NB4 (cell line): ENCODE data around the gene LPAR2.

Source experiments
- DNase-seq: peaks from one replicate; pipeline ENCODE4 v3.0.0; 2010; ENCODE audit warnings: low read depth
- H3K4me3 ChIP-seq: one replicate; pipeline ENCODE4 v1.5.1; 2011; ENCODE audit warnings: mild to moderate bottlenecking, low read depth, low read length, moderate library complexity
- MYC ChIP-seq: IDR thresholded peaks from 2 replicates; pipeline ENCODE4 v1.6.1; 2011; ENCODE audit warnings: low read depth, low read length
- POLR2A ChIP-seq: IDR thresholded peaks from 2 replicates; pipeline ENCODE4 v1.6.1; 2011; ENCODE audit warnings: mild to moderate bottlenecking; ENCODE audit not compliant: insufficient read length; ENCODE audit errors: extremely low read depth
- TF ChIP-seq, protein P1 (sequence below): IDR thresholded peaks from 2 replicates; pipeline ENCODE4 v1.6.1; 2011; ENCODE audit warnings: low read depth, low read length
- TF ChIP-seq, protein P2 (sequence below): IDR thresholded peaks from one replicate; pipeline ENCODE4 v1.5.1; 2012; ENCODE audit warnings: low read depth, low read length

The LPAR2 gene

DNA sequence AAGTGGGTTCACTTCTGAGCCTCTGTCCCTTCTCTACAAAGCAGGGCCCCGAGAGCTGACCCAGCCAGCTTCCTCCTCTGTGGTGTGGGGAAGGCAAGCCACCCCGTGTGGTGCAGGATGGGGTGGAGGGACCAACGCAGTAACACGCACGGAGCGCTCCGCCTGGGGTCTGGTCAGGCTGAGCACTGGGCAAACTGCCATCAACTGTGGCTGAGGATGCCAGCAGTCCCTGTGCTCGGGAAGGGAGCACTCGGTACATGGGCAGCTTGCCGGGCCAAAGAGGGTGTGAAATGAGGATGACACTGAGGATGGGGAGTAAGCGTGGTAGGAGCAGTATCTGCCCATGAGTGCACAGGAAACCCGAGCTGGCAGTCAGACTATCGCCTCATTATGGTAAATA lies 23.1 kb upstream of the LPAR2 start:
- TF ChIP-seq, protein P1, sequence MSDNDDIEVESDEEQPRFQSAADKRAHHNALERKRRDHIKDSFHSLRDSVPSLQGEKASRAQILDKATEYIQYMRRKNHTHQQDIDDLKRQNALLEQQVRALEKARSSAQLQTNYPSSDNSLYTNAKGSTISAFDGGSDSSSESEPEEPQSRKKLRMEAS, result no peak
- TF ChIP-seq, protein P2, sequence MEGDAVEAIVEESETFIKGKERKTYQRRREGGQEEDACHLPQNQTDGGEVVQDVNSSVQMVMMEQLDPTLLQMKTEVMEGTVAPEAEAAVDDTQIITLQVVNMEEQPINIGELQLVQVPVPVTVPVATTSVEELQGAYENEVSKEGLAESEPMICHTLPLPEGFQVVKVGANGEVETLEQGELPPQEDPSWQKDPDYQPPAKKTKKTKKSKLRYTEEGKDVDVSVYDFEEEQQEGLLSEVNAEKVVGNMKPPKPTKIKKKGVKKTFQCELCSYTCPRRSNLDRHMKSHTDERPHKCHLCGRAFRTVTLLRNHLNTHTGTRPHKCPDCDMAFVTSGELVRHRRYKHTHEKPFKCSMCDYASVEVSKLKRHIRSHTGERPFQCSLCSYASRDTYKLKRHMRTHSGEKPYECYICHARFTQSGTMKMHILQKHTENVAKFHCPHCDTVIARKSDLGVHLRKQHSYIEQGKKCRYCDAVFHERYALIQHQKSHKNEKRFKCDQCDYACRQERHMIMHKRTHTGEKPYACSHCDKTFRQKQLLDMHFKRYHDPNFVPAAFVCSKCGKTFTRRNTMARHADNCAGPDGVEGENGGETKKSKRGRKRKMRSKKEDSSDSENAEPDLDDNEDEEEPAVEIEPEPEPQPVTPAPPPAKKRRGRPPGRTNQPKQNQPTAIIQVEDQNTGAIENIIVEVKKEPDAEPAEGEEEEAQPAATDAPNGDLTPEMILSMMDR, result no peak
- TF ChIP-seq POLR2A (no peak), MYC (no peak)
- no peak for DNase-seq
- H3K4me3 ChIP-seq, result no peak overlapping the region

DNA sequence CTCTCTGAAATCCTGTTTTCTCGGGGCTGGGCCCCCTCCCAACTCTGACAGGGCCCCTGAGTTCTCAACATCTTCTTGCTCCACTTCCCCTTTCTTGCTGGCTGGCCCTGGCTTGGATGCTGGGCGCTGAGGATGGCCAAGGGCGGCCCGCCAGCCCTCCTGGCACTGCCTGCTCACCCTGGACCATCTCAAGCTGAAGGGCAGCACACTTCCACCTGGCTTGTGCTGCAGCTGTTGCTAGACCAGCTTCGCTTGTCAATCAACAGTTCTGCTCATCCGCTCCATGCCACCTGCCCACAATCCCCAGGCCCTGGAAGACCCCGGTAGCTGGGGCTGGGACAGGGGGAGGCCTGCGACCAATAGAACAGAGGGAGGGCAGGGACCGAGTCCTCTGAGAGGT lies 22.3 kb upstream of the LPAR2 start:
- no peak overlapping the region for H3K4me3 ChIP-seq
- TF ChIP-seq, protein P1, result no peak
- TF ChIP-seq MYC, result no peak
- DNase-seq, result peak; percentile 28

DNA sequence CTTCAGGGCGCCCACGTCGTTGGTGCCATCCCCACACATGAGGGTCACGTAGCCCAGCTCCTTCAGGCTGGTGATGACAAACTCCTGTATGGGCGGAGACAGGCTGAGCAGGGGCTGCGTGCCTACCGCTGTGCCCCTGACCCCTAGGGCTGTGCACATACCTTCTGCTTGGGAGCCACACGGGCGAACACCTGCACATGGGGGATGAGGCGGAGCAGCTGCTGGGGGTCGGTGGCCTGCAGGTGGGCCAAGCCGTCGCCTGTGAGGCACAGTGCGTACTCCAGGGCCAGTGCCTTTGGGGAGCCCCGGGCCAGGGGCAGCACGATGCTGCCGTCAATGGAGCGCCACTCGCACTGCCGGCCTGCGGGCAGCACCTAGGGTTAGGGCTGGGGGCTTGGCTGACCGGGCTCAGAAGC lies 21.6 kb upstream of the LPAR2 start:
- TF ChIP-seq, protein P2, result no peak
- TF ChIP-seq MYC (no peak), POLR2A (no peak)
- TF ChIP-seq, protein P1, result no peak

DNA sequence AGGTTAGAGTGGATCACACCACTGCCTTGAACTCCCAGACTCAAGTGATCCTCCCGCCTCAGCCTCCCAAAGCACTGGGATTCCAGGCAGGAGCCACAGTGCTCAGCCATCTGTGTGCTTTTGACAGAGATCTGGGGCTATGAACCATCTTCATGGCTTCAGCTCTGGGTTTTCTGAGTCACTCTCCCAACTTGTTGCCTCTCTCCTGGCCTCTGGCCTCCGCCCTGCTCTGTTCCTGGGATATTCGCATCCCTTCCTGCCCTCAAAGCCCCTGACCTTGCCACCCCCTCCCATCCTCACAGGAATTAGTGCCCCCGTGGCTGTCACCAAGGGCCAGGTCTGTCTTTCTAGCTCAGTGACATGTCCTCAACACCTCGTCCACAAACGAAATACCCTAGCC lies 21.1 kb upstream of the LPAR2 start:
- TF ChIP-seq MYC, result no peak
- TF ChIP-seq, protein P2, result no peak
- TF ChIP-seq POLR2A, result no peak
- TF ChIP-seq, protein P1, result no peak
- no peak for DNase-seq

More for the DNA sequence above, 21.6 kb upstream of the LPAR2 start:
- H3K4me3 ChIP-seq, result no peak overlapping the region
- DNase-seq, result no peak

DNA sequence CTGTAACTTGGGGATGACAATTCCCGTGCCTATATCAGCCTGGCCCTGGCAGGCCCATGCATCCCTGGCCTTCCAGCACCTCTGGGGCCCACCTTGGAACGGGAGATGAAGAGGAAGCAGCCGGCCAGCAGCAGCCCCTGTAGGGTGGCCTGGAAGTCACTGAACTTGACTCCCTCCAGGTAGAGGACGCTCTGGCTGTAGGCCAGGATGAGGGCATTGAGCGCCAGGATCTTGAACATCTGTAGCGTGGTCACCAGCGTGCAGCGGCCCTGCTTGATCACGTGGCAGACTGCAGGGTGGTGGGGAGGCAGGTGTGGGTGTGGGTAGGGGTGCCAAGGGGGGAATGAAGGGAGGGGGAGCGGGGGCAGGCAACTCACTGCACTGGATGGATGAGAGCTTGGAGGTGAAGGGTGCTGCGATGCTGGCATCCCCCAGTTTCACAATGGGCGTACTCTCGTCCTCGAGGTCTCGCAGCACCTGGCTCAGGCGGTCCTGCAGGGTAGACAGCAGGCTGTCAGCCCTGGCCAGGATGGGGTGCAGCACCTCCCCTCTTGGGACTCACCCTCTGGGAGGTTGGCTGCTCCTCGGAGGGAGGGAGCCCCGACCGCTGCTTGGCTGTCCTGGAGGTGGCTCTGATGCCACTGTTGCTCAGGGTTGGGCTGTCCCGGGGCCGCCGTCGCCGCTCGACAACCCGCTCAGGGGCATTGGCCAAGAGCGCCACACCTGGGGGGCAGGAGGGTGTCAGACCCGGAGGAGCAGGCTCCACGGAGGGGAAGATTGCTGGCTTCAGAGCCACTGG lies 19.2 kb upstream of the LPAR2 start:
- no peak overlapping the region for H3K4me3 ChIP-seq
- TF ChIP-seq POLR2A (no peak), MYC (no peak)
- TF ChIP-seq, protein P2, result no peak
- TF ChIP-seq, protein P1, result no peak
- DNase-seq, result no peak

More for the DNA sequence above, 21.1 kb upstream of the LPAR2 start:
- no peak overlapping the region for H3K4me3 ChIP-seq

DNA sequence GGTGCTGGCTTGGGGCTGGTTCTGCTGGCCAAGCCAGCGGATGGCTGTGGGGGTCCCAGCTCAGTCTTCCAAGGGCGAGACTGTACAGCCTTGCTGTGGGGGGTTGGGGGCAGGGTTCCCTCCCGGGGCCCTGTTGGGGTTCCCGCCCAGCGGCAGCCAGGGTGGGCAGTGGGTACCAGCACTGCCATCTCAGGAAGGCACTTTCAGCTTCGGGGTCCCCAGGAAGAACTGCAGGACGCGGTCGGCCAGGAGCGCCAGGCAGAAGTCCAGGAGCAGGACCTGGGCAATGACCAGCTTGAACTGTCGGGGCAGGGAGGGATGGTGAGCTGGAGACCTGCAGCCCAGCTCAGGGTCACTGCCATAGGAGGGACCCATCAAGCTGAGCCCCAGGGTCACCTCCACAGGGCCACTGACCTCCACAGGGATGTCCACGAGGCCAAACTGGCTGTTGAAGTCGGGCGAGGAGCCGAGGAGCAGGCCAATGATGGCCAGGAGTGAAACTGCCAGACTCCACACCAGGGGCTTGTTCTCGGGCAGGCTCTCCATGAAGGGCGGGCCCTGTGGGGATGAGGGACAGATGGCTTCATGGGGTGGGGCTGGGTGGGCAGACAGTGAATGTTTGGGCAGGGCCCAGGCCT lies 17.3 kb upstream of the LPAR2 start:
- H3K4me3 ChIP-seq, result no peak overlapping the region
- TF ChIP-seq, protein P2, result no peak
- no peak for TF ChIP-seq POLR2A
- TF ChIP-seq, protein P1, result no peak
- TF ChIP-seq MYC, result no peak
- DNase-seq, result no peak
